T-helper 2 cell (primary cell): ENCODE results near the gene ITGB2.
"Not testable (repeated sequence)": the region's sequence is repeated elsewhere in the genome, so short reads cannot be mapped to it uniquely, and the experiment has no call there.

ENCODE experiments used
- DNase-seq, 5 experiments: peaks; one replicate each; pipeline versions ENCODE4 v3.0.0 to v3.0.0-alpha.2; 2012 to 2022

Gene ITGB2

GRCh38 chr21:44940116-44940631 is 19.5 kb upstream of the ITGB2 start:
- peak in 1 of 5 experiments; percentile 41 for DNase-seq

GRCh38 chr21:44939532-44940115 is 18.9 kb upstream of the ITGB2 start, which contains the start of gene SLX9:
TSS of gene SLX9 (plus strand) at chr21:44940029. CDS start at chr21:44940058, 29 bp downstream.
- DNase-seq: peak; percentile 52 to 90 (median 68)

- DNase-seq: no peak
Measured at GRCh38 chr21:44938772-44939531, 18.3 kb upstream of the ITGB2 start.

DNA sequence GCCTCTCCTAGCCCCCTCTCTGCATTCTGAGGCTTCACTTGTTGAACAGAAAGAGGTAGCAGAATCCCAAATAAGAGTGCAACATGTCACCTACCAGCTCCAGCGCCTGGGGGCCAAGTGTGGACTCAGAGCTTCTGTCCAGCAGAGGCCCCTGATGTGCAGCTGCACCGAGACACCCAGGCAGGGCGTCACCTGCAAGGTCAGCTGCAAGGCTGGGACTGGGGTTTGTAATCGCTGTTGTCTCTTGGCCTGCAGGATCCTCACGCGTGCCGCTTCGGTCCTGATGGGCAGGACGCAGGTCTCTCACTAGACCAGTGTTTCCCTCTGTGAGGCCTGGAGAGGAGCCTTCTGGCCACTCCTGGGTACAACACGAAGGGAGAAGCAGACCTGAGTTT is 14.8 kb upstream of the ITGB2 start:
- no peak for DNase-seq

DNA sequence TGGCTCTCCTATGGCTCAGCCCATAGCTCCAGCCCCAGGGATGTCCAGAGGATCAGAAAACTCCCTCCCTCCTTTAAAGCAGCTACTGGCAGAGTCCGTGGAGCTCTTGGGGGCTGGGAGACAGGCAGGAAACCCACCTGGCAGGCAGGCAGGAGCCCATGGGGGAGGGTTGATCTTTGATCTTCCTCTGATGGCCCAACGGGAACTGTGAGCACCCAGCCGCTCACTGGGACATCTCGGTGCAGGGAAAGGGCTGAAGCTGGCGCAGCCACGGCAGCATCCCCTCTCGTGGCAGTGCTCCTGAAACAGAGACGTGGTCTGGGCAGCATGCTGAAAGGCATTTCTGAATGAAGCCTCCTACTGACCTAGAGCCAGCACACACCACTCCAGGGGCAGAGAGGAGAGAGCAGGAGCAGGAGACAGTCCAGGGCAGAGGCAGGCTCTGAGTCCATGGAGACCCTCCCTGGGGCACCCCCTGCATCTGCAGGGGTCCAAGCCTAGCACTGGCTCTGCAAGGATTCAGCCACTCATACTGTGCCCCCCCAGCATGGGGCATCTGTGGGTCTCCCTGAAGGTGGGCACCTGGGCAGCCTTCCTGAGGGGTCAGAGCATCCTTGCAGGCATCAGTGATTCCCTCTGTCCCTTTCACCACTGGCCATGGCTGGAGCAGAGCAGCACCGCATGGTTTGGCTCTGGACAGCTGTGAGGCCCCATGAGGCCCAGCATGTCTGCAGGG is 14.3 kb upstream of the ITGB2 start:
- DNase-seq: no peak

DNA sequence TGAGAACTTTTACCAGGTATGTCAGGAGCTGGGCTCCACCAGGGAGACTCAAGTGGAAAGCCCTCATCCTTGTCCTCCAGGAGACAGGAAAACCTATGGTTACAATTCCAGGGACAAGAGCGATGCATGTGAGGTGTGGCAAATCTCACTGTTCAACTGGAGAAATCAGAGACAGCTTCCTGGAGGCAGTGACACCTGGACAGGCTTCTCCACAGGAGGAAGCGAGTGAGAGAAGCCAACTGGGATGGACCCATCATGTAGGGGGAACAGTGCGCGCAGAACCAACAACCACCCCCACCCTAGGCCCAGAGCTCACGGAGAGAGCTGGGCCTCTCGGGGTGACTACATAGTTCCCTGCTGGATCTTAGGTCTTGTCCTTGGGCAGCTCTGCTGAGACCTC is 13.6 kb upstream of the ITGB2 start:
- DNase-seq: no peak

GRCh38 chr21:44933918-44934260 is 13.2 kb upstream of the ITGB2 start:
- no peak for DNase-seq

- no peak for DNase-seq
Measured at GRCh38 chr21:44933199-44933917, 12.7 kb upstream of the ITGB2 start.

DNA sequence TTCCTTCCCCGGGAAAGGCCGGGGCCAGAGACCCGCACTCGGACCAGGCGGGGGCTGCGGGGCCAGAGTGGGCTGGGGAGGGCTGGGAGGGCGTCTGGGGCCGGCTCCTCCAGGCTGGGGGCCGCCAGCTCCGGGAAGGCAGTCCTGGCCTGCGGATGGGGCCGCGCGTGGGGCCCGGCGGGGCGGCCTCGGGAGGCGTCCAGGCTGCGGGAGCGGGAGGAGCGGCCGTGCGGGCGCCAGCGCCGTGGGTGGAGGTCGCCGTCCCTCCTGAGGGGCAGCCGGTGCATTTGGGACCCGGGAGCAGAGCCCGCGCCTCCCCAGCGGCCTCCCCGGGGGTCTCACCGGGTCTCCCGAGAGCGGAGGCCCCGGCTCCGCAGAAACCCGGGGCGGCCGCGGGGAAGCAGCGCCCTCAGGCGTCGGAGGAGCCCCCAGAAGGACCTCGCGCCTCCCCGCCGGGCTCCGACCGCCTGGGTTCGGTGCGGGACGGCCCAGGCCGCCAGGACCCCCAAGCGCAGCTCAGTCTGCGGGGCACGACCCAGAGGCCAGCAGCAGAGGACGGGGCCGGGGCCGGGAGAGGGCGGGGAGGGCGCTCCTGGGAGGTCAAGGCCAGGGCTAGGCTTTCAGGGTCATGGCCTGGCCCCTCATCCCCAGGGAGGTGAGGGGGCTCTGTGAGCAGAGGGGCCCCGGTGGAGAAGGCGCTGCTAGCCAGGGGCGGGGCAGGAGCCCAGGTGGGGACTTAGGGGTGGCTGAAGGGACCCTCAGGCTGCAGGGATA is 11.9 kb upstream of the ITGB2 start:
- DNase-seq: peak; percentile 44 to 70 (median 54)

DNA sequence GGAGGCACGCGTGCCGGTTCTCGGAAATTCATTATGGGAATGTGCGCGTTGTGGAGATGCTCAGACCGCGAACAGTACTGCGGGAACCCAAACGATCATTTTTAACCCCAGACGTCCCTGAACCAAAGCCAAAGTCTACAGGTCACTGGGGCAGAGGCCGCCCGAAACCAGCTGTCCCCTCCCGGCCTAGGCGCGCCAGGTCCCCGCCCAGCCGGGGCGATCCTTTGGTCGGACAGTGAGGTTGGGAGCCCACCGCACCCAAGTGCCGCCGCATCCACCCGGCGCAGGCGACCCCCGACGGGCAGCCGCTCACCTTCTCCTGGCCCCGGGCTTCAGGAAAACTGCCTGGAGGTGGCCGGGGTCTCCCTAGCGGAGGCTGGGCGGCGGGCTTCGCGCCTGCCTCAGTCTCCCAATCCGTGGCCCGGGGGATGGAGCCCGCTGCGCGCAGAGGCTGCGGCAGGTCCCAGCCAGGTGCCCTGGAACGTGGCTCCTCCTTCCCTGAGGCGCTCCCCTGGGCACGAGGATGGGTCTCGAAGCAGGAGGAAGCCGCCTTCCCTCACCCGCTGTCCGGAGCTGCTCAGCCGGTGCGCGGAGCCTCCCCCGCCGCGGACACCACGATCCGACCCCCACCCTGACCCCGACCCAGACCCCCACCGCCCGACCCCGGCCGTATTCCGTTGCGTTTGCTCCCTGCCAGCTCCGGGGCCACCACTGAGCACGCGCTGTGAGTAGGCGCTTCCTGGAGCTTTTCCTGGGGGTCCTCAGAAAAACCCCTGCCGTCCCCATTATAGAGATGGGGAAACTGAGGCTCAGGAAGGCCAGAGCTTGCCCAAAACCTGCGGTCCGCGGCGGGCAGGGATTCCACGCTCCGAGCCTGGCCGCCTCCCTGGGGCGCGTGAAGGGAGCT is 11.1 kb upstream of the ITGB2 start:
- no peak for DNase-seq

- peak in 2 of 5 experiments; percentile 26 to 63 for DNase-seq
Measured at GRCh38 chr21:44931137-44931500, 10.4 kb upstream of the ITGB2 start.

- DNase-seq: peak in 3 of 5 experiments; percentile 52 to 83 (median 64)
Measured at GRCh38 chr21:44930543-44930981, 9.9 kb upstream of the ITGB2 start.

GRCh38 chr21:44929799-44930542 is 9.3 kb upstream of the ITGB2 start:
- no peak for DNase-seq

DNA sequence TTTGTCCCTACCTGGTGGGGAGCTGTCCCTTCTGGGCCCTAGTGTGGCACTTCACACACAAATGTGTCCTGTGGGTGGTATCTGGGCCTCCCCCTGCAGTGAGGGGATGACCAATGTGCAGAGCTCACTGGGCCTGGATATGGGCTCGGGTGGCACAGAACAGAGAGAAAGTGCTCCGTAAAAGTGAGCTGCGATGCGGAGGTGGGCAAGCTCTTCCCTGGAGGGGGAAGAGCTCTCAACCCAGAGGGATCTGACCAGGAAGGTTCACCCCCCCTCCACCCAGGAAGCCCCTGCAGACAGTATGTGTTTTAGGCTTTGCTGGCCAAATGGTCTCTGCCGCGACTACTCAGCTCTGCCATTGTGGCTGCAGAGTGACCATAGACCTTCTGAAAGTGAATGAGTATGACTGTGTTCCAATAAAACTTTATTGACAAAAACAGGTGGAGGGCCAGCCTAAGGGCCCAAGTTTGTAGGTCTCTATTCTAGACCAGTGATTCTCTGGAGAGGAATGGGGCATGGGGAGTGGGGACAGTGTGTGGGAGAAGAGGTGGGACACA is 8.6 kb upstream of the ITGB2 start:
- DNase-seq: no peak

DNA sequence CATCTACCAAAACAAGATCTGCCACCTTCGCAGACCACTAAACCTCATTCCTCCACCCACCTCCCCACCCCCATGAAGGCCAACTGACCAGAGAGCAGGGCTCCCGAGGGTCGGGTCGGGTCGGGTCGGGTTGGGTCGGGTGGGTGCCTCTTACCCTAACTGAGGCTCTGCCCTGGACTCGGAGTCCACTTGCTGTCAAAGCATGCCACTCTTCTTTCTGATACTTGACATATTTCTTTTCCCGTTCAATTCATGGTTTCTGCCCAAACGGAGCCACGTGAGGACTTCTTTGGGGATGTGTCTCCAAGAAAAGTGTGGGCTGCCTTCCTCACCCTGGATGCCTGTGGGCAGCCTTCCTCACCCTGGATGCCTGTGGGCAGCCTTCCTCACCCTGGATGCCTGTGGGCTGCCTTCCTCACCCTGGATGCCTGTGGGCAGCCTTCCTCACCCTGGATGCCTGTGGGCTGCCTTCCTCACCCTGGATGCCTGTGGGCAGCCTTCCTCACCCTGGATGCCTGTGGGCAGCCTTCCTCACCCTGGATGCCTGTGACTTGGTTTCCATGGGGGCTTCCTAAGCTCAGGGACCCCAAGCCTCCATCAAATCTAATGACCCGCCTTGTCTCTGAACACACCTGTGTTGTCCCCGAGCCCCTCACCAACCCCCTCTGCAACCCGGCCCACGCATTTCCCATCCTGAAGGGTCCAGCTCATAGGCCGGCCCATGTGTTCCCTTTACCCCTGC is 8.0 kb upstream of the ITGB2 start:
- DNase-seq: not testable (repeated sequence)

GRCh38 chr21:44927587-44928461 is 7.1 kb upstream of the ITGB2 start:
- DNase-seq: peak; percentile 51 to 93 (median 76)

DNA sequence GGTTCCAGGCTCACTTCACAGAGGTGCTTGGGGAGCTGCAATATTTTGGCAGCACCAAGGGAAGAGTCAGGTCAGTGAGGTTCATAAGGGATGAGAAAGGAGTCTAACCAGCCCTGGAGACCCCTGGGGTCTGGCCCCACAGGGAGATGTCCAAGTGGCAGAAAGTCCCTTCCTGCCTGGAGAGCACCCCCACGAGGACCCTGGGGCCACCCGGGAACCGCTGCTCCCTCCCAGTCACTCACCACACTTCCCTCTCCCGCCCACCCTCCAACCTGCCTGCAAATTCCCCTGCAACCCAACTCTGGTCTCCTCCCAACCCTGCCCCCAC is 6.5 kb upstream of the ITGB2 start:
- no peak for DNase-seq
